ENCODE data around the gene SPON2. TPM values are rescaled to one million over a fixed set of nuclear protein-coding genes. Genes with fewer than 3 reads are reported as not detected.
A peak's percentile ranks its signal among the peaks of the same experiment; 100 is the strongest.

SPON2 gene
- total RNA-seq, 6 experiments from 2014 or later, result 12.0 to 53.5 (median 48.2) TPM

GRCh38 chr4:1210241-1210841 is 38.0 kb upstream of the SPON2 start:
- Mint-ChIP-seq H3K9me3 (no peaks in the 10 kb centered on the region), H3K27ac (no peak overlapping the region), H3K4me3 (no peak overlapping the region), H3K36me3 (ENCODE audit: low read depth) (peaks cover 7% of the 10 kb centered on the region; the same call in 1 of the 2 replicates), H3K4me1 (ENCODE audit: low read depth) (peaks cover 5% of the 10 kb centered on the region; the same call in 1 of the 2 replicates), H3K27me3 (ENCODE audit: insufficient read depth) (peaks cover 5% of the 10 kb centered on the region; the same call in 1 of the 2 replicates)
- DNase-seq, result no peak
- TF ChIP-seq CTCF (IDR thresholded peaks at IDR 0.05), result no peak

- Mint-ChIP-seq H3K4me3 (no peak overlapping the region), H3K36me3 (ENCODE audit: low read depth) (peaks cover 7% of the 10 kb centered on the region; the same call in 1 of the 2 replicates), H3K27ac (no peak overlapping the region), H3K27me3 (ENCODE audit: insufficient read depth) (peaks cover 5% of the 10 kb centered on the region; the same call in 1 of the 2 replicates), H3K4me1 (ENCODE audit: low read depth) (peaks cover 7% of the 10 kb centered on the region; the same call in 1 of the 2 replicates), H3K9me3 (no peaks in the 10 kb centered on the region)
- no peak for DNase-seq
- no peak for TF ChIP-seq CTCF (IDR thresholded peaks at IDR 0.05)
Observed at GRCh38 chr4:1209821-1210220, 37.4 kb upstream of the SPON2 start.

- Mint-ChIP-seq H3K4me1 (ENCODE audit: low read depth) (peaks cover 14% of the 10 kb centered on the region; the same call in 1 of the 2 replicates), H3K4me3 (no peak overlapping the region), H3K27me3 (ENCODE audit: insufficient read depth) (peaks cover 5% of the 10 kb centered on the region; the same call in 1 of the 2 replicates), H3K9me3 (no peaks in the 10 kb centered on the region), H3K27ac (no peak overlapping the region), H3K36me3 (ENCODE audit: low read depth) (peaks cover 7% of the 10 kb centered on the region; the same call in 1 of the 2 replicates)
- no peak for DNase-seq
- TF ChIP-seq CTCF (IDR thresholded peaks at IDR 0.05), result no peak
Observed at GRCh38 chr4:1208970-1209704, 36.8 kb upstream of the SPON2 start.

GRCh38 chr4:1208266-1208961 is 36.0 kb upstream of the SPON2 start:
- Mint-ChIP-seq H3K36me3 (ENCODE audit: low read depth) (peaks cover 7% of the 10 kb centered on the region; the same call in 1 of the 2 replicates), H3K4me3 (no peak overlapping the region), H3K4me1 (ENCODE audit: low read depth) (peaks cover 18% of the 10 kb centered on the region; the same call in 1 of the 2 replicates), H3K27me3 (ENCODE audit: insufficient read depth) (peaks cover 5% of the 10 kb centered on the region; the same call in 1 of the 2 replicates), H3K27ac (peak overlapping the region; percentile 65), H3K9me3 (no peaks in the 10 kb centered on the region)
- no peak for TF ChIP-seq CTCF (IDR thresholded peaks at IDR 0.05)
- no peak for DNase-seq

- H3K4me3 Mint-ChIP-seq, result no peak overlapping the region
- H3K9me3 Mint-ChIP-seq, result no peaks in the 10 kb centered on the region
- DNase-seq, result peak; percentile 36
- no peak overlapping the region for H3K27ac Mint-ChIP-seq
- H3K4me1 Mint-ChIP-seq (ENCODE audit: low read depth), result peaks cover 18% of the 10 kb centered on the region; the same call in 1 of the 2 replicates
- peaks cover 5% of the 10 kb centered on the region; the same call in 1 of the 2 replicates for H3K27me3 Mint-ChIP-seq (ENCODE audit: insufficient read depth)
- no peak for TF ChIP-seq CTCF (IDR thresholded peaks at IDR 0.05)
- H3K36me3 Mint-ChIP-seq (ENCODE audit: low read depth), result peaks cover 7% of the 10 kb centered on the region; the same call in 1 of the 2 replicates
Observed at GRCh38 chr4:1207603-1208265, 35.4 kb upstream of the SPON2 start.

Data from HFFc6 (cell line).